ENCODE data around the gene GABBR2.

Gene GABBR2

DNA sequence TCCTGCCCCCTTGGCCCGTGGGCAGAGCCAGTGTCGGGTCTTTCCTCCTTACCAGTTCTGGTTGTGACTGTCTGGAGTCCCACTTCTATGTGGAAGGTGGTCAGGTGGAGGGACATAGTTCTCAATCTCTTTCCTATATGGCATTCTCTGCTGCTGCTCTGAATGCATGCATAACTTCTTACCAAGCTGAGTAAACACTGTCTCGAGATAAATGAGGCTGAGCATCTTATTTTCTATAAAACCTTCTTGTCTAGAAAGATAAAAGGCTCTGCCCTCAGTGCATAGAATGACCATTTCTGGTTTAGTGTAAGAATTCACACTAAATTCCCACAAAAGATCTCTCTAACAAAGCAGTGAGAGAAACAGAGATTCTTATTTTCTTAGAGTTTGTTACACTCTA lies 347.1 kb downstream of the GABBR2 start:
- TF ChIP-seq, protein P1, sequence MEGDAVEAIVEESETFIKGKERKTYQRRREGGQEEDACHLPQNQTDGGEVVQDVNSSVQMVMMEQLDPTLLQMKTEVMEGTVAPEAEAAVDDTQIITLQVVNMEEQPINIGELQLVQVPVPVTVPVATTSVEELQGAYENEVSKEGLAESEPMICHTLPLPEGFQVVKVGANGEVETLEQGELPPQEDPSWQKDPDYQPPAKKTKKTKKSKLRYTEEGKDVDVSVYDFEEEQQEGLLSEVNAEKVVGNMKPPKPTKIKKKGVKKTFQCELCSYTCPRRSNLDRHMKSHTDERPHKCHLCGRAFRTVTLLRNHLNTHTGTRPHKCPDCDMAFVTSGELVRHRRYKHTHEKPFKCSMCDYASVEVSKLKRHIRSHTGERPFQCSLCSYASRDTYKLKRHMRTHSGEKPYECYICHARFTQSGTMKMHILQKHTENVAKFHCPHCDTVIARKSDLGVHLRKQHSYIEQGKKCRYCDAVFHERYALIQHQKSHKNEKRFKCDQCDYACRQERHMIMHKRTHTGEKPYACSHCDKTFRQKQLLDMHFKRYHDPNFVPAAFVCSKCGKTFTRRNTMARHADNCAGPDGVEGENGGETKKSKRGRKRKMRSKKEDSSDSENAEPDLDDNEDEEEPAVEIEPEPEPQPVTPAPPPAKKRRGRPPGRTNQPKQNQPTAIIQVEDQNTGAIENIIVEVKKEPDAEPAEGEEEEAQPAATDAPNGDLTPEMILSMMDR (IDR thresholded peaks at IDR 0.05; ENCODE audit: poor library complexity, severe bottlenecking) = no peak
- no peak for ATAC-seq (ENCODE audit: low read depth)

DNA sequence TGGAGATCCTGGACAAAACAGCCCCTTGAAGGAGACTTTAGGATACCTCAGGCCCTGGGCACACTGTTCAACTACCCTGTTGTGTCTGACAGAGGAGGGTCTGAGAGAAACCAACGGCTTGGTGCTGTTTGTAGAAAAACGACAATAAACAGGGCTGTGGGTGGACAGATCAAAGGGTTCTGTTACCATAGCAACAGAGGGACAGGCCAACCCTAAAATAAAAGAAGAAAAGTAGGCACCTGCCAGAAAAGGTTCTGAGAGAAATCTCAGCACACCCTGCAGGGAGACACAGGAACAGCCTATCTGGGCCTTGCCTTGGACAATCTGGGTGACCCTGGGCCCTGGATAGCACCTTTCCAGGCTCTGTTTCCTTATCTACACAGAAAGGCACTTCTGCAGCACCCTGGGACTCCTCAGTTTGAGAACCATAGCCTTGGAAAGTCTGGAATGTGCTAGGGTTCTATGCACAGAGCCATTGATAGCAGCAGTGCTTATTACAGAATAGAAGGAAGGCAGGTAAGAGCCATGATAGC lies 348.5 kb downstream of the GABBR2 start:
- Histone ChIP-seq H3K36me3 (ENCODE audit: low read depth) (no peaks in the 10 kb centered on the region), H3K4me3 (ENCODE audit: severe bottlenecking) (no peak overlapping the region), H3K4me1 (ENCODE audit: insufficient read depth, poor library complexity, severe bottlenecking) (peaks cover 10% of the 10 kb centered on the region), H3K27me3 (ENCODE audit: insufficient read depth, poor library complexity, severe bottlenecking) (no peaks in the 10 kb centered on the region), H3K27ac (ENCODE audit: poor library complexity, severe bottlenecking) (no peak overlapping the region), H3K9me3 (ENCODE audit: severe bottlenecking) (no peaks in the 10 kb centered on the region)
- ATAC-seq (ENCODE audit: low read depth) (no peak), DNase-seq (ENCODE audit: low spot score) (no peak)
- TF ChIP-seq, protein P1 (IDR thresholded peaks at IDR 0.05; ENCODE audit: poor library complexity, severe bottlenecking) = no peak

More for the DNA sequence above, 347.1 kb downstream of the GABBR2 start:
- Histone ChIP-seq H3K9me3 (ENCODE audit: severe bottlenecking) (no peaks in the 10 kb centered on the region), H3K36me3 (ENCODE audit: low read depth) (no peaks in the 10 kb centered on the region), H3K27ac (ENCODE audit: poor library complexity, severe bottlenecking) (no peak overlapping the region), H3K27me3 (ENCODE audit: insufficient read depth, poor library complexity, severe bottlenecking) (no peaks in the 10 kb centered on the region), H3K4me1 (ENCODE audit: insufficient read depth, poor library complexity, severe bottlenecking) (peaks cover 8% of the 10 kb centered on the region), H3K4me3 (ENCODE audit: severe bottlenecking) (no peak overlapping the region)
- no peak for DNase-seq (ENCODE audit: low spot score)

DNA sequence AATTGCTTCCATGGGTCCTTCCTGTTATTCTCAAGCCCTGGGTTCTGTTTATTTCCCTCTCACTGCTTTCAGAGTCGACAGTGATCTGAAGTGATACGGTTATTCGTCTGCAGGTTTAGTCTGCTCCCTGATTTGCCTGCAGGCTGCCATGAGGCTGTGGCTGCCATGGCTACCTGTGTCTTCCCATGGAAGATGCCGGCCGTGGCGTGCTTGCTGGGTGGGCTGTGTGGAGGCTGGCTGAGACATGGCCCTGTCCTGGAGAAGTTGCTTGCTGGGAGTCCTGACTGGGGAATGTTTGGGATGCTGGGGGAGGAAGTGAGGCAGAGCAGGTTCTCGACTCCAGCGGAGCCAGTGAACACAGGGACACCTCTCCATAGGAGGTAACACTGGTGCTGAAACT lies 349.2 kb downstream of the GABBR2 start:
- Histone ChIP-seq H3K27ac (ENCODE audit: poor library complexity, severe bottlenecking) (no peak overlapping the region), H3K4me3 (ENCODE audit: severe bottlenecking) (no peak overlapping the region), H3K27me3 (ENCODE audit: insufficient read depth, poor library complexity, severe bottlenecking) (no peaks in the 10 kb centered on the region), H3K9me3 (ENCODE audit: severe bottlenecking) (no peaks in the 10 kb centered on the region), H3K4me1 (ENCODE audit: insufficient read depth, poor library complexity, severe bottlenecking) (peaks cover 10% of the 10 kb centered on the region), H3K36me3 (ENCODE audit: low read depth) (no peaks in the 10 kb centered on the region)
- TF ChIP-seq, protein P1 (IDR thresholded peaks at IDR 0.05; ENCODE audit: poor library complexity, severe bottlenecking) = no peak
- DNase-seq (ENCODE audit: low spot score) = no peak
- no peak for ATAC-seq (ENCODE audit: low read depth)

DNA sequence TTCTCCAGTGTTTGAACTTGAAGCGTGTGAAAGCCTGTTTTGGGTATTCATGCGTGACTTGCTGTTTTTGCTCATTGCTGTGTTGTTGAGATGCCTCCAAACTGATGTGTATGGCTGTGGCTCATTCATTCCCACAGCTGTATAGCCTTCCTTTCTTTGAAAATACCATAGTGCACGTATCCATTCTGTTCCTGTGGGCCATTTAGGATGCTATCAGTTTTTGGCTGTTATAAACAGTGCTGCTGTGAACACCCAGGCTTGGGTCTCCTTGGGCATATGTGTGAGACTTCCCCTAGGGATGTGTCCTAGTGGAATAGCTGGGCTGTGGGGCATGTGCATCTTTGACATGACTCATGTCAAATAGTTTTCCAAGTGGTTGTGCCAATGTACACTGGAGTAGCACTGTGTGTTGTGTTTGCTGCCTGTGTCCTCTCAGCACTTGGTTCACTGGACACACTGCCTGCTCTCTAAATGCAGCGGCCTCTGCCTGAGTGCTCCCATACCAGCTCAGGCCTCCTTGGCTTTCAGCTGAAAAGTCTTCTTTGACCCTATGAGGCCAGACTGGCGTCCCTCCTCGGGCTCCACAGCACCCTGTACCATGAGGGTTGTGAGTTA lies 350.7 kb downstream of the GABBR2 start:
- no peak for DNase-seq (ENCODE audit: low spot score)

More for the DNA sequence above, 350.7 kb downstream of the GABBR2 start:
- H3K4me3 ChIP-seq (ENCODE audit: severe bottlenecking) = no peak overlapping the region
- no peaks in the 10 kb centered on the region for H3K9me3 ChIP-seq (ENCODE audit: severe bottlenecking)
- peak overlapping the region; percentile 41 for H3K27ac ChIP-seq (ENCODE audit: poor library complexity, severe bottlenecking)
- H3K36me3 ChIP-seq (ENCODE audit: low read depth) = no peaks in the 10 kb centered on the region
- H3K4me1 ChIP-seq (ENCODE audit: insufficient read depth, poor library complexity, severe bottlenecking) = peaks cover 10% of the 10 kb centered on the region
- ATAC-seq (ENCODE audit: low read depth) = peak; percentile 68
- TF ChIP-seq, protein P1 (IDR thresholded peaks at IDR 0.05; ENCODE audit: poor library complexity, severe bottlenecking) = no peak
- no peaks in the 10 kb centered on the region for H3K27me3 ChIP-seq (ENCODE audit: insufficient read depth, poor library complexity, severe bottlenecking)
